HG02852 (cell line): ENCODE results near the gene CDK14.

Experiments
- ATAC-seq: cut with Tn5 transposase; IDR thresholded peaks from one replicate; pipeline ENCODE4 v1.9.1; 2021; ENCODE audit warnings: mild to moderate bottlenecking, moderate library complexity; ENCODE audit not compliant: unreplicated experiment

CDK14 gene

DNA sequence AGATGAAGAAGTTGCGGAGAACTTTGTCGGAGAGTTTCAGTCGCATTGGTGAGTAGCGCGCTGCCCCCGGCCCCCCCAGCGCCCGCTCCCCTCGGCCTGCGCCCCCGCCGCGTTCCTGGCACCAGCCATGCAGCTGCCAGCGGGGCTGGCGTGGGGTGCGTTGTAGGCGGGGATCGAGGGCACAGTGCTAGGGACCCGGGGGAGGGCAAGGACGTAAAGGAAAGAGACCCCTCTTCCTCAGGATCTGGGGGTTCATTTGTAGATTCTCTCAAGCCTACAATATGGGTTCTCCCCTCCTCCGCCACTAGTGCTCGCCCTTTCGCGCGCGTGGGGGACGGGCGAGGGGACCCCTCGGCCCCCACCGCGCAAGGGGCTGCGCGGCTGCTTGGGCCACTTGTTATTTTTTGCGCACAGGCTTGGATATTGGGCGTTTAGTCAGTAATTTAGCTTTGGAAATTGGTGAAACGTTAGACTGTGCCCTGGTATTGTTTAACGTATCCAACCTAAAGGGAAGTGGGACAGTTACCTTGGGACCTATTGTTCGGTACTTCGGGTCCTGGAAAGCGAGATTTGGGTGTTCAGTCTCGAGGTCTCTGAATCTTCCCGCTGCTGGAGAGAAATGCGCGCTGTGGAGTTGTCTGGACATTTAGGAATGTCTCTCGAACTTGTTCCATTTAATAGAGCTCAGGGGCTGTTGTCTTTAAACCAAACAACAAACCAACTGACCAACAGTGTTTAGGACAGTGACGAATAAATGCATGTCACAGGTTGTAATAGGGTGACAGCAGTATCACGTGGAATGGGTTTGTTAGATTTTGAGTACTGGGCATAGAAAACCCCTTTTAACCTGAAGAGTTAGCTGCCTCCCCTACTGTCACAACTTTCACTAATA is 796 bp downstream of the CDK14 start:
- peak; percentile 19 for ATAC-seq

DNA sequence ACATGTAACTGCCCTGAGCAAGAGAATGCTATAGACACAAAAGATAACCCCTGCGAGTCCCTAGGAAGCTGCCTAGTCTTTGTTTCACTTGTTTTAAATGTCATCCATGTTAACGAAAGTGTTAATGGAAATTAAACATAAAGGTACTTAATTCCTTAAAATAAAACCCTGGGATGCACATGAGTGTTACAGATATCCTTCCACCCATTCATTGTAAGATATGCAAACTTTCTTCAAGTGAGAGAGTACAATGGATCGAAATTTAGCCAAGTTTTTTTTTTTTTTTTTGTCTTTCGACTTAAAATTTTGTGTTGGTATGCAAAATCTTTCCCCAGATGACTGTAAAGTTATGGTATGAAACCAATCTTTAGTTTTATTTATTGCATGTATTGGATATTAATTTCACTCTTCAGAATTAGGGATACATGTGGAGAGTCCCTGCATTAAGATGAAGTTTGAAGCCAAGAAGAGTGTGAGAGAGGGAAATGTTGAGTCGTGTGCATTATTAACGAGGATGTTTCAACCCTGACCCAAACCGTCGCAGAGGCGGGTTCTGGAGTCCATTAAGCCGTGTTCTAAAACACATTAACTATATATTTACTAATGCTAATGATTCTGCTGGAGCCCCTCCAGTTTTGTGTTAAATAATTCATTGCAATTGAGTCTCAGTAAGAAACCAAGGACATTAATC is 1.6 kb downstream of the CDK14 start:
- ATAC-seq: no peak

- ATAC-seq: no peak
Measured at GRCh38 chr7:90599038-90599437, 2.9 kb downstream of the CDK14 start.

GRCh38 chr7:90599892-90600555 is 3.9 kb downstream of the CDK14 start:
- ATAC-seq: no peak

DNA sequence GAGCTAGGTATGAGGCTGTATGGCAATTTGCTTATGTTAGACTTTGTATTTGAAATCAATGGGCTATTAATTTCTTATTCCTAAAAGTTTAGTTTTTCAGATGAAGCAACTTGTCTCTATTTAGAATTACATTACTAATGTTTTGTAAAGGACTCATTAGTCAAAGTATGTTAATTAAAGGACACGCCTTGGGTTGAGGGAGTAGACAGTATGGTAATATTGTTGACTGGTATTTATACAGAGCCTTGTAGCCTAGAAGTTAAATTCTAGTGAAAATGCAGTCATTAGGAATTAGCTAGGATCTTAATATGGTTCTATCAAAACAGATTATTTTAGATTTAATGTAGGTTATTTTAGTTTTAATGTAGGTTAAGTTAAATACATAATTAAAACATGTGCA is 6.2 kb downstream of the CDK14 start:
- ATAC-seq: no peak

DNA sequence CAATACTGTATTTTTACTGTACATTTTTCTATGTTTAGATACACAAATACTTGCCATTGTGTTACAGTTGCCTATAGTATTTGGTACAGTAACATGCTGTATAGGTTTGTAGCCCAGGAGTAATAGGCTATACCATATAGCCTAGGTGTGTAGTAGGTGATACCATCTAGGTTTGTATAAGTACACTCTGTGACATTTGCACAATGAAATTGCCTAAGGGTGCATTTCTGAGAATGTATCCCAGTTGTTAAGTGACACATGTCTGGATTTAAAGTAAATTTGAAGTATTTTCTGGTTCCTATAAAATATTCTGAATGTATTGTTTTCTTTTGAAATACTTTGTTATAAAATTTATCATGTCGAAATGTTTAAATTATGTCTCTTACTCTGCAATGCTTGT is 7.2 kb downstream of the CDK14 start:
- no peak for ATAC-seq

DNA sequence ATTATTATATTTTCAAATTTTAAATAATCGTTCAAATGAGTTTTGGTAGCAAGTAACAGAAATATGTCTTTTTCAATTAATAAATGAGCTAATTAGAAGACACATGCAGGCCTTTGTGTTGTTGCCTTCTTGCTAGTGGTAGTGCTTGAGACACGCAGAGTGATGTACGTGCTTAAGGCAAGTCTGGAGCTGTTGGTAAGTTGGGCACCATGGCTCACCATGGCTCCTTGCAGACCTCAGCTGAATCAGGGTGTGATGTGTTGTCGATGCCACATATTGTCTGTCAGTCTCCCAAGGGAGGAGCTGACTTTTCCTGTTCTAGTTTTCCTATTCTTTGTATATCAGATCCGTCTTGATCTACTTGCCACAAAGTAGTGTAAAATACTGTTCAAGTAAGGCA is 8.3 kb downstream of the CDK14 start:
- no peak for ATAC-seq

- ATAC-seq: peak; percentile 61
Measured at GRCh38 chr7:90605055-90605454, 8.9 kb downstream of the CDK14 start.

GRCh38 chr7:90607196-90607595 is 11.1 kb downstream of the CDK14 start:
- ATAC-seq: no peak

GRCh38 chr7:90610105-90610504 is 14.0 kb downstream of the CDK14 start:
- no peak for ATAC-seq

- no peak for ATAC-seq
Measured at GRCh38 chr7:90611115-90611514, 15.0 kb downstream of the CDK14 start.

DNA sequence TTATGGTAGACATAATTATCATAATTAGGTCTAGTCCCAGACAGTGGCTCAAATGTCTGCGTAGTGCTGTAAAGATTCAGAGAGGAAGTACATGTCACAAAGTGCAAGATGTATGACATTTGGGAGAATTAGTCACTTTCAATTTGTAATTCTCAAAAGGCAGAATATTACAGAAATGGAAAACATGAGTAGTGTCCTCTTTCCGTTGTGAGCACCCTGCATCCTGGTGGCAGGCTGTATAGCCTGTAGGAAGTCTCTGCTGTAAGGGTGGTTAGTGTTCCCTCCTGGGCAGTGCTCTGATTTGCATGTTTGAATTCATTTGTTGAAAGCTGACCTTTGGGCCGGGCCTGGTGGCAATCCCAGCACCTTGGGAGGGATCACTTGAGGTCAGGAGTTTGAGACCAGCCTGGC is 17.0 kb downstream of the CDK14 start:
- ATAC-seq: peak; percentile 88

DNA sequence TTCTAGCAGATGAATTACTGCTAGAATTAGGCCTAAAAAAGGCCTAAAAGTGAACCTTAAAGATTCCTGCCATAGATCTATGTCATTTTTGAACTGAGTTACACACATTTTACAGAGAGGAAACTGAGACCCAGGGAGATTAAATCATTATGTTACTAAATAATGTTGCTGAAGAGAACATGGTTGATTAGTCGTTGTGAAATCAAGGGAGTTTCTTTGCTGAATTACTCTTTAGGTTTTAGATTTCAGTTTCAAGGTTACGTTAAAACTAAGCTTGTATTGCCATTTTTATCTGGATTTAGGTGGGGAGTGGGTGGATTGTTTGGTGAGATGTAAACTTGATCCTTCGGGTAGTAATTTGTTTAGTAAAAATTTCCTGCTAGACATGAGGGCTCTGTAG is 21.3 kb downstream of the CDK14 start:
- no peak for ATAC-seq

GRCh38 chr7:90618876-90619275 is 22.8 kb downstream of the CDK14 start:
- no peak for ATAC-seq

DNA sequence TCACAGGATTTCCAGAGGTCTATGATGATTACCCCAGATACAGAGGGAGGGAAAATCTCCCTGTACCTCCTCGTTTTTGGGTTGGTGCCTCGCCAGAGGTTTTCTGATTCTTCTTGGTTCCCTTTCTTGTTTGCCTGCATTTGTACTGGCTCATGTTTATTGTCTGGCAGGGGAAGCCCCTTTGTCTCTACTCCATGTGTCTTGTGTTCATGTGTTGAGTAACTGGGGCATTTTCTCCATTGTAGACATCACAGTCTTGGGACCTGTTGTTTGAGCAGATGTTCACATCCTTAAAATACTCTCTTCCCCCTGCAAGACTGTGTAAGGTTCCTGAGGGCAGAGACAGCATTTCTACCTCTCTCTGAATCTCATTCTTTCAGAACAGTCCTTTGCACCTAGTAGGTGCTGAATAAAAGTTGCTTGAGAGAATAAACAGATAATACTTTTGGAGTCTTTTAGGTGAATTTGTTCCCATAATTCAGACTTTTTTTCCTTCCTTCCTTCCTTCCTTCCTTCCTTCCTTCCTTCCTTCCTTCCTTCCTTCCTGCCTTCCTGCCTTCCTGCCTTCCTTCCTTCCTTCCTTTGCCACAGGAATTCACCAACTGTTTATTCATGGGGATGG is 25.1 kb downstream of the CDK14 start:
- peak; percentile 84 for ATAC-seq

DNA sequence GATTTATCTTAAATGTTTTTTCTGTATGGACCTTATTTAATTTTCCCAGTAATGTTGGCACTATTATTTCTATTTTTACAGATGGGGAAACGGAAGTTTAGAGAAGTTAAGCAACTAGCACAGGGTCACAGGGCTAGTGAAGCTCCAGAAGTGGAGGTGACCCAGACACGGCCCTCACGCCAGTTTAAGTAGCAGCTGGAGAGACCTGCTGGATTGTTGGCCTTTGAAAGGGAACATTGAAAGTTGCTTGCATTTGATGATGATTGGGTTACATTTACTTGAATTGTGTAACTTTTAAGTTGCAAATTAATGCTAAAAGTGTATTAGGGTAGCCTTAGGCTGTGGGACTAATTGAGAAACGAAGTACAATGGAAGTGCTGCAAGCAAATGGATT is 25.6 kb downstream of the CDK14 start:
- no peak for ATAC-seq

DNA sequence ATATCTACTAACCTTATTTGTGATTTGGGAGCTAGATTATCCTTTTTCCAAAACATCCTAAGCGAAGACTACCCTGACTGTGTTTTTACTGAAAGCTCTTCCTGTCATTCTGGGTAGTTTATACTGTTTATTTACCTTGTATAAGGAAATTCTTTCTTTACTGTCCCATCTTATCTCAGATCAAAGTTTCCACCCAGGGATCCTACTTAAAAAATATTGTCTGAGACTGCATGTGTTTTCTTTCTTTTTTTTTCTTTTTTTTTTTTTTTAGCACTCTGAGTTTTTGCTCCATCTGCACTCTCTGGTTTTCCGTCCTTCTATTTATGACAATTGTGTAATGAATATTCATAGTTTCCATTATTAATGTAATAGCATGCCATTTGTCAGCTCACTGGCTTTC is 26.5 kb downstream of the CDK14 start:
- no peak for ATAC-seq

DNA sequence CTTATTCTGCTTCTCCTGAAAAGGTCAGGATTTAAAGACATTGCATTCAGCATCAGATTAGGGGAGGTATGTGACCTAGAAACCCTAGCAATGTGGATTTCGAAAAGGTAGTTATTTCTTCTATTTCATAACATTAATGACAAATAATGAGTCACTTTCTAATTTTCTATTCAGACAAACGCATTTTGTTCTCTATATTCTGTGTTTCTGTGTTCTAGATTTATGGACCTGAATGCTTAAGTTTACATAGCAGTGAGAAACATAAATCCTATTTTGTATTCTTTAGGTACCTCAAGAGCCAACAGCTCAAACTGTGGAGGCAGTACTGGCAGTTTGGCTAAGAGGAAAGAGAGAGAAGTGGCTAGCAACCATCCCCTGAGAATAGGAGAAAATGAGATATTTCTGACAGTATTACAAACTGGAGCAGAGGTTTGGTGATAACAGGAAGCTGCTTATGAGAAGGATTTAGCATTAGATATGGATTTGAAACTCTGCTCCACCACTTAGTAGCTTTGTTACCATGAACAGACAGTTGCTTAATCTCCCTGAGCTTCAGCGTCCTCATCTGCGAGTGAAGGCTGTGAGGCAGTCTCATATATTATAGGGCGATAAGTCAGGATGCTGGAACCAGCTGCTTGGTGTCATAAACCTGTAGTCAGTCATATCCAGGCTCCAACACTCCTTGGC is 28.2 kb downstream of the CDK14 start:
- ATAC-seq: no peak

- no peak for ATAC-seq
Measured at GRCh38 chr7:90625051-90625450, 28.9 kb downstream of the CDK14 start.

DNA sequence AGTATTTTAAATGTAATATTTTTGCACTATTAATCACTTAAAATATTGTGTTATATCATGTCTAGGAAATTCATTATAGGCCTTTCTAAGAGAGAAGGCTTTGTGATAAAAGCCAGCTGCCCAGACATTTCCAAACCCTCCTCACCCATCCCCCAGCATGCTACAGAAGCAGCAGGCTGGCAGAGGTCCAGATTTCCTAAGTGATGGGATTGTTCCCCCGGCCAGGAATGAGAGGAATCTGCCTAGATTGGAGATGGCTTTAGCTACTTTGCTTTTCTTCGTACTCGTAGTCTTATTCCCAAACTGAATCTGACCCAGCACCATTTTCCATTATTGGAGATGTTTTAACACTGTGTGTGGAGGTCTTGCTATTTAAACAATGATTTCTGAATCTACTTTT is 29.4 kb downstream of the CDK14 start:
- ATAC-seq: no peak

GRCh38 chr7:90626013-90626412 is 29.9 kb downstream of the CDK14 start:
- ATAC-seq: no peak
